Esophagus muscularis mucosa (tissue), 4 donors: ENCODE measurements around the gene SLC22A9.
"Not testable (repeated sequence)": the region's sequence is repeated elsewhere in the genome, so short reads cannot be mapped to it uniquely, and the experiment has no call there.

ENCODE experiments used
- EP300 ChIP-seq: sonication (generic); formaldehyde crosslinking; IDR thresholded peaks from one replicate; pipeline ENCODE4 v1.6.1; 2017; ENCODE audit warnings: antibody characterized with exemption
- POLR2A ChIP-seq: fragments of 450-650 bp; IDR thresholded peaks from one replicate; pipeline ENCODE4 v1.6.1; 2017; ENCODE audit warnings: antibody characterized with exemption, moderate library complexity, mild to moderate bottlenecking, low read depth
- POLR2AphosphoS5 ChIP-seq, 2 donors: sonication (generic); formaldehyde crosslinking; IDR thresholded peaks; one replicate each; pipeline ENCODE4 v1.6.1; 2017; ENCODE audit warnings: antibody characterized with exemption in 2 of 2
- TF ChIP-seq, protein P1 (sequence below), 3 experiments: fragments of 200-600 bp in 2 of 3; fragments of 450-650 bp in 1 of 3; sonication (generic) in 2 of 3; IDR thresholded peaks; one replicate each; pipeline ENCODE4 v1.5.1; 2017 to 2019; ENCODE audit warnings: antibody characterized with exemption in 3 of 3, mild to moderate bottlenecking in 2 of 3, moderate library complexity in 1 of 3

- TF ChIP-seq, protein P1, sequence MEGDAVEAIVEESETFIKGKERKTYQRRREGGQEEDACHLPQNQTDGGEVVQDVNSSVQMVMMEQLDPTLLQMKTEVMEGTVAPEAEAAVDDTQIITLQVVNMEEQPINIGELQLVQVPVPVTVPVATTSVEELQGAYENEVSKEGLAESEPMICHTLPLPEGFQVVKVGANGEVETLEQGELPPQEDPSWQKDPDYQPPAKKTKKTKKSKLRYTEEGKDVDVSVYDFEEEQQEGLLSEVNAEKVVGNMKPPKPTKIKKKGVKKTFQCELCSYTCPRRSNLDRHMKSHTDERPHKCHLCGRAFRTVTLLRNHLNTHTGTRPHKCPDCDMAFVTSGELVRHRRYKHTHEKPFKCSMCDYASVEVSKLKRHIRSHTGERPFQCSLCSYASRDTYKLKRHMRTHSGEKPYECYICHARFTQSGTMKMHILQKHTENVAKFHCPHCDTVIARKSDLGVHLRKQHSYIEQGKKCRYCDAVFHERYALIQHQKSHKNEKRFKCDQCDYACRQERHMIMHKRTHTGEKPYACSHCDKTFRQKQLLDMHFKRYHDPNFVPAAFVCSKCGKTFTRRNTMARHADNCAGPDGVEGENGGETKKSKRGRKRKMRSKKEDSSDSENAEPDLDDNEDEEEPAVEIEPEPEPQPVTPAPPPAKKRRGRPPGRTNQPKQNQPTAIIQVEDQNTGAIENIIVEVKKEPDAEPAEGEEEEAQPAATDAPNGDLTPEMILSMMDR (IDR thresholded peaks at IDR 0.05): not testable (repeated sequence)
- TF ChIP-seq POLR2AphosphoS5 (IDR thresholded peaks at IDR 0.05); EP300; POLR2A: not testable (repeated sequence)
Observed at GRCh38 chr11:63430731-63431130, 61.1 kb downstream of the SLC22A9 start.
